Endothelial cell (in vitro differentiated cells): ENCODE data around the gene GATD1. TPM values are rescaled to one million over a fixed set of nuclear protein-coding genes. Genes with fewer than 3 reads are reported as not detected.

Source experiments
- DNase-seq: peaks from one replicate; pipeline ENCODE4 v3.0.0; 2021; ENCODE audit warnings: low spot score
- H3K27ac Mint-ChIP-seq: one replicate; pipeline ENCODE4 v1.8.0; 2021; ENCODE audit warnings: mixed read lengths, inconsistent platforms; ENCODE audit not compliant: unreplicated experiment
- H3K27me3 Mint-ChIP-seq: one replicate; pipeline ENCODE4 v1.8.0; 2021; ENCODE audit warnings: mild to moderate bottlenecking, moderate library complexity, mixed read lengths, inconsistent platforms; ENCODE audit not compliant: unreplicated experiment
- H3K36me3 Mint-ChIP-seq: one replicate; pipeline ENCODE4 v1.8.0; 2021; ENCODE audit warnings: mild to moderate bottlenecking, low read depth, mixed read lengths, inconsistent platforms; ENCODE audit not compliant: unreplicated experiment
- H3K4me1 Mint-ChIP-seq: one replicate; pipeline ENCODE4 v1.8.0; 2021; ENCODE audit warnings: mild to moderate bottlenecking, mixed read lengths, inconsistent platforms; ENCODE audit not compliant: unreplicated experiment
- H3K4me3 Mint-ChIP-seq: one replicate; pipeline ENCODE4 v1.8.0; 2021; ENCODE audit warnings: mild to moderate bottlenecking, mixed read lengths, inconsistent platforms; ENCODE audit not compliant: unreplicated experiment
- H3K9me3 Mint-ChIP-seq: one replicate; pipeline ENCODE4 v1.8.0; 2021; ENCODE audit warnings: mixed read lengths, inconsistent platforms; ENCODE audit not compliant: unreplicated experiment
- CTCF ChIP-seq: fragments of 200-600 bp; sonication (generic); IDR thresholded peaks from one replicate; pipeline ENCODE4 v1.5.0; 2021; ENCODE audit warnings: antibody characterized with exemption; ENCODE audit not compliant: unreplicated experiment
- total RNA-seq: library from RNA; stranded (reverse); fragmentation: NEBNext Ultra II Directional; extraction: Animal tissue kit (Norgen Biotek cat#: 25700); gene quantifications from one replicate; pipeline ENCODE4 v1.2.1, GENCODE V29; 2021; ENCODE audit not compliant: unreplicated experiment

The GATD1 gene
- total RNA-seq, 1 donor from 2014 or later: 36.5 TPM

GRCh38 chr11:771617-772204 is 5.6 kb downstream of the GATD1 start:
- Mint-ChIP-seq H3K9me3 (no peaks in the 10 kb centered on the region), H3K4me3 (no peak overlapping the region), H3K27me3 (peaks cover 6% of the 10 kb centered on the region), H3K36me3 (no peaks in the 10 kb centered on the region), H3K27ac (no peak overlapping the region), H3K4me1 (peaks cover 7% of the 10 kb centered on the region)
- TF ChIP-seq CTCF: no peak
- DNase-seq: no peak

DNA sequence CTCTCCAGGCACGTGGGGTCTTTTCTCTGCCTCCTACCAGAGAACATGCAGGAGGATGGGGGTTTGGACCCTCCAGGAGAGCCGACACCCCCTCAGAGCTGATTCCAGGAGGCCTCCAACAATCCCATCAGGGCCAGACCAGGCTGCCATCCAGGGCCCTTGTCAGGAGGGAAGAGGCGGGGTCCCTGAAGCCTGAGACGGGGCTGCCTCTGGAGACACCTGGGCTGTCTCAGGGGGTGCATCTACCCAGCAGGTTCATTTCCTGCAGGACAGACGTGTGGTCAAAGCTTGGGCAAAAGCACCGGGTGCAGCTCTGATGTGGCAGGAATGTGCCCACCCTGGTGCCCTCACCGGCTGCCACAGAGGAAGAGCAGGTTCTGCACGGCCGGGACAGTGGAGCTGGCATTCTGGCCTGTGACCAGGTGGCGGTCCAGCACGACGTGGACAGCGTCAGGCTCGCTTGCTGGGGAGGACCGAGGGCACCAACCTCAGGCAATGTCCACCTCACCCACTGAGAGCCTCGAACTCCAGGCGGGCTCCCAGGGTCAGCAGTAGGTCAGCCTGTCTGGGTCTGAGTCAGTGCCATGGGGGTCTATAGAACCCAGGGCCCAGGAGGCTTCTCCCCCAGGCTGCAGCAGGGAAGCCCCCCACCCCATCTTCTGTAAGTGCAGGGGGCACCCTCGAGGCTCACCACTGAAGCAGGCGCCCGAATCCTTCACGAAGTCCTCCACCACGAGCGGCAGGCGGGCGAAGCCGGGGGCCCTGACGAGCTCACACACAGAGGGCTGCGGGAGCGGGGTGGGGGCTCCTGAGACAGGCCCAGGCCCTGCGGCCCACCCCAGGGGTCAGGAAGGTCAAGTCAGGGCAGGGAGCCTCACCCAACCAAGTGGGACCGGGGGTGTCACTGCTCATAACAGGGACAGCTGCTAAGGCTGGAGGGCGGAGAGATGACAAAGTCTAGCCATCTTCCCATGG is 6.4 kb downstream of the GATD1 start:
- H3K36me3 Mint-ChIP-seq: no peaks in the 10 kb centered on the region
- TF ChIP-seq CTCF: no peak
- H3K27me3 Mint-ChIP-seq: peaks cover 2% of the 10 kb centered on the region
- no peak for DNase-seq
- no peak overlapping the region for H3K4me3 Mint-ChIP-seq
- H3K9me3 Mint-ChIP-seq: no peaks in the 10 kb centered on the region
- H3K27ac Mint-ChIP-seq: no peak overlapping the region
- H3K4me1 Mint-ChIP-seq: peaks cover 3% of the 10 kb centered on the region

DNA sequence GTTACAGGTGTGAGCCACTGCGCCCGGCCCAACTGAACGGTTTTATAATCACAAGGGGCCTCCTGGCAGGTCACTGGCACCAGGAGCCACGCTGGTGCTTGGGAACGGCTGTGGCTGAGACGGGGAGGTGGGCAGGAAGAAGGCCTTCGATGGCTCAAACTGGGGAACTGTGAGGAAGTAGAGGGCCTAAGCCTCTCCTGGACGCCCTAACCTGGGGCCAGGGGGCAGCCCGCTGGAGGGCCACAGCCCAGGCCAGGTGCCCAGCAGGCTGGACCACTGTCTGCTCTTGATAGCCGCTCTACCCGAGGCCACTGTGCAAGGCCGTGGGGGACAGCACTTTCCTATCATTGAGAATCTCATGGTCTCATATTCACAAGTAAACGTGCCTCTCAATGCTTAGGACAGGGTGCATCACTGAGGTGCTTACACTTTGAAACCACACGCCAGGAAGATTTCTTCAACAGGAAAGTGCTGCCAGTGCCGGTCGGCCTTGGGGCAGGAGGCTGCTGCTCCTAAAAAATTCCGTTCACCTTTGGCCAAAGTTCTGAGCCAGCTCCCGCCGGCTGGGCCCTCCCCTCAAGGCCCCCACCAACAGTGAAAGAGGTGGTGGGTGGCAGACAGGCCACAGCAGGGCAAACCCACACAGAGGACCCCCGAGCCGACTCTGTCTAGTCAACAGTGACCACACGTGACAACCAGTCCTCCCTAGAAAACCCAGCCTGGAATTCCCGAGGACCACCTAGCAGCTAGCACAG is 7.2 kb downstream of the GATD1 start:
- Mint-ChIP-seq H3K9me3 (no peaks in the 10 kb centered on the region), H3K27me3 (no peaks in the 10 kb centered on the region), H3K4me3 (no peak overlapping the region), H3K27ac (no peak overlapping the region), H3K36me3 (no peaks in the 10 kb centered on the region), H3K4me1 (no peaks in the 10 kb centered on the region)
- TF ChIP-seq CTCF: no peak
- DNase-seq: no peak

DNA sequence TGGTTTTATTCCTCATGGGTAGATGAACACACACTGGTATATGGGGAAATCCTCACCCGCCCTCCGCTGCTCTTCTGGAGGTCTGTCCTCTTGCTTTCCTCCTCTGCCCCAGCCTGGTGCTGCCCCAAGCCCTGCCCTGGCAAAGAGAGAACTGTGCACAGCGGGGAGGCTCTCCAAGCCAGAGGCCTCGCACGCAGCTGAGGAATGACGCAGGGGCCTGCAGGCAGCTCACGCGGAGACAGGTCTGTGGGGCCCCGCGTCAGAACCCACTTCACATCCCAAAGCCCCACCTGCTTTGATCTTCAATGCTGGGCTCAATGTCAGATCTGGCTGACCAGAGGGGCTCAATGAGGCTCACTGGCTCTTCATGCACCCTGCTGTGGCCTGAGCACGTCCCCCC is 10.0 kb downstream of the GATD1 start:
- Mint-ChIP-seq H3K36me3 (peaks cover 5% of the 10 kb centered on the region), H3K27ac (no peak overlapping the region), H3K4me1 (no peaks in the 10 kb centered on the region), H3K9me3 (no peaks in the 10 kb centered on the region), H3K27me3 (peaks cover 2% of the 10 kb centered on the region), H3K4me3 (no peak overlapping the region)
- TF ChIP-seq CTCF: no peak
- no peak for DNase-seq
